A673 (cell line): ENCODE results near the gene LIPK. TPM values are rescaled to one million over a fixed set of nuclear protein-coding genes. Genes with fewer than 3 reads are reported as not detected.

ENCODE experiments used
- BruUV-seq: library from RNA; stranded (reverse); fragments of 400-500 nt; replicated peaks from 2 replicates; lab custom pipeline; 2021; lab: Mats Ljungman, UMichigan
- CTCF ChIA-PET: fragments of 300-600 bp; sonication (Branson Sonifier 250); formaldehyde crosslinking; loops from one replicate; lab custom pipeline; 2022; ENCODE audit warnings: antibody characterized with exemption; lab: Charles Lee
- POLR2A ChIA-PET: fragments of 300-600 bp; sonication (Branson Sonifier 250); formaldehyde crosslinking; loops from one replicate; lab custom pipeline; 2022; ENCODE audit warnings: antibody characterized with exemption; ENCODE audit not compliant: low non-redundant PET; lab: Charles Lee
- DNase-seq: peaks from one replicate; pipeline ENCODE4 v3.0.0-alpha.2; 2015; ENCODE audit warnings: low spot score
- H3K27ac ChIP-seq: fragments of 200-600 bp; sonication (generic); 2 replicates; pipeline ENCODE4 v1.5.1; 2016; ENCODE audit warnings: mixed run types, low read depth, mild to moderate bottlenecking, mixed read lengths, antibody characterized with exemption, low read length; ENCODE audit not compliant: poor library complexity, severe bottlenecking
- H3K27me3 ChIP-seq: fragments of 200-600 bp; sonication (generic); replicated peaks from 2 replicates; pipeline ENCODE4 v1.6.1; 2017; ENCODE audit warnings: mixed run types, low read depth, mild to moderate bottlenecking, mixed read lengths, antibody characterized with exemption, low read length; ENCODE audit not compliant: insufficient read depth, poor library complexity
- H3K36me3 ChIP-seq: fragments of 200-600 bp; sonication (generic); 2 replicates; pipeline ENCODE4 v1.6.1; 2016; ENCODE audit warnings: mixed run types, mild to moderate bottlenecking, mixed read lengths, antibody characterized with exemption, low read length; ENCODE audit not compliant: insufficient read depth, poor library complexity, severe bottlenecking
- H3K4me1 ChIP-seq: fragments of 200-600 bp; sonication (generic); 2 replicates; pipeline ENCODE4 v1.6.1; 2017; ENCODE audit warnings: mixed run types, mild to moderate bottlenecking, mixed read lengths, antibody characterized with exemption, low read length; ENCODE audit not compliant: insufficient read depth, poor library complexity, severe bottlenecking
- H3K4me3 ChIP-seq: fragments of 200-600 bp; sonication (generic); 2 replicates; pipeline ENCODE4 v1.5.1; 2016; ENCODE audit warnings: low read depth, mixed run types, mild to moderate bottlenecking, mixed read lengths, low read length; ENCODE audit not compliant: poor library complexity, severe bottlenecking
- H3K9me3 ChIP-seq: fragments of 200-600 bp; sonication (generic); 2 replicates; pipeline ENCODE4 v1.6.1; 2016; ENCODE audit warnings: mixed run types, low read depth, mild to moderate bottlenecking, mixed read lengths, antibody characterized with exemption, low read length; ENCODE audit not compliant: poor library complexity, severe bottlenecking
- CTCF ChIP-seq: fragments of 300-800, 200-600 bp; sonication (generic); conservative IDR thresholded peaks from 2 replicates; pipeline ENCODE4 v1.5.1; 2017; ENCODE audit warnings: low read depth, mild to moderate bottlenecking, antibody characterized with exemption, low read length, moderate library complexity, mixed read lengths
- EZH2 ChIP-seq: fragments of 200-600 bp; sonication (generic); IDR thresholded peaks from 2 replicates; pipeline ENCODE4 v1.6.1; 2017; ENCODE audit warnings: borderline replicate concordance, low read depth, mild to moderate bottlenecking, mixed read lengths, antibody characterized with exemption, low read length; ENCODE audit not compliant: poor library complexity, severe bottlenecking
- intact Hi-C: fragments of 100-400 bp; cut with micrococcal nuclease; formaldehyde crosslinking; loops from one replicate; pipeline ENCODE4 v1.10.0; 2022; ENCODE audit not compliant: unreplicated experiment
- total RNA-seq: library from RNA; stranded (reverse); gene quantifications from 2 replicates; pipeline ENCODE4 v1.2.3, GENCODE V29; 2021

Gene LIPK
- total RNA-seq, 1 experiment from 2014 or later = not detected

GRCh38 chr10:88792661-88793060 is 86.6 kb downstream of the LIPK start:
- no peak overlapping the region for H3K4me3 ChIP-seq
- no peaks in the 10 kb centered on the region for H3K4me1 ChIP-seq
- ChIA-PET POLR2A (interaction anchor here (0.6 kb wide), 1 partner anchor 22 kb away, joined by 3 read pairs; no protein-coding TSS in a partner anchor), CTCF (no interaction called here)
- no peaks in the 10 kb centered on the region for H3K9me3 ChIP-seq
- intact Hi-C loops = loop anchor here (5.0 kb wide), 1 partner anchor 105 kb away; no protein-coding TSS in a partner anchor
- H3K27ac ChIP-seq = no peak overlapping the region
- no peak for DNase-seq
- TF ChIP-seq CTCF (no peak), EZH2 (no peak)
- no peaks in the 10 kb centered on the region for H3K36me3 ChIP-seq
- no peaks in the 10 kb centered on the region for H3K27me3 ChIP-seq
- BruUV-seq = no TSS peak

- Histone ChIP-seq H3K36me3 (no peaks in the 10 kb centered on the region), H3K9me3 (no peaks in the 10 kb centered on the region), H3K27ac (no peak overlapping the region), H3K4me1 (no peaks in the 10 kb centered on the region), H3K4me3 (no peak overlapping the region), H3K27me3 (no peaks in the 10 kb centered on the region)
- BruUV-seq = no TSS peak
- TF ChIP-seq CTCF = no peak
- TF ChIP-seq EZH2 = no peak
- POLR2A ChIA-PET = no interaction called here
- peak; percentile 9 for DNase-seq
- CTCF ChIA-PET = interaction anchor here (0.6 kb wide), 1 partner anchor 230 kb away, joined by 4 read pairs; no protein-coding TSS in a partner anchor
- intact Hi-C loops = loop anchor here (5.0 kb wide), 1 partner anchor 107 kb away; no protein-coding TSS in a partner anchor
Measured at GRCh38 chr10:88793712-88794299, 87.8 kb downstream of the LIPK start.

GRCh38 chr10:88794731-88795130 is 88.7 kb downstream of the LIPK start:
- Histone ChIP-seq H3K27ac (no peak overlapping the region), H3K4me3 (no peak overlapping the region), H3K9me3 (no peaks in the 10 kb centered on the region), H3K4me1 (no peaks in the 10 kb centered on the region), H3K36me3 (no peaks in the 10 kb centered on the region), H3K27me3 (no peaks in the 10 kb centered on the region)
- TF ChIP-seq EZH2 (no peak), CTCF (no peak)
- POLR2A ChIA-PET = no interaction called here
- DNase-seq = no peak
- CTCF ChIA-PET = no interaction called here
- BruUV-seq = no TSS peak
- intact Hi-C loops = loop anchor here (5.0 kb wide), 1 partner anchor 107 kb away; no protein-coding TSS in a partner anchor
